CD4-positive, alpha-beta T cell treated with Interleukin-17A for 1 hour (primary cell): ENCODE measurements around the gene CCDC81.
"Not testable (repeated sequence)": the region's sequence is repeated elsewhere in the genome, so short reads cannot be mapped to it uniquely, and the experiment has no call there.

ENCODE experiments used
- DNase-seq: peaks from one replicate; pipeline ENCODE4 v3.0.0-alpha.2; 2020

The CCDC81 gene

GRCh38 chr11:86388198-86388597, 13.5 kb downstream of the CCDC81 start:
- DNase-seq = no peak

GRCh38 chr11:86390487-86390886, 15.8 kb downstream of the CCDC81 start:
- no peak for DNase-seq

- DNase-seq = no peak
These were observed 20.4 kb downstream of the CCDC81 start for GRCh38 chr11:86395061-86395551.

GRCh38 chr11:86396396-86396795, 21.7 kb downstream of the CCDC81 start:
- DNase-seq = no peak

GRCh38 chr11:86397351-86397750, 22.7 kb downstream of the CCDC81 start:
- DNase-seq = no peak

GRCh38 chr11:86398106-86398505, 23.4 kb downstream of the CCDC81 start:
- no peak for DNase-seq

- no peak for DNase-seq
These were observed 28.8 kb downstream of the CCDC81 start for GRCh38 chr11:86403458-86403857.

GRCh38 chr11:86408845-86409244, 34.2 kb downstream of the CCDC81 start:
- no peak for DNase-seq

- no peak for DNase-seq
These were observed 39.3 kb downstream of the CCDC81 start for GRCh38 chr11:86414032-86414431.

GRCh38 chr11:86415026-86415425, 40.3 kb downstream of the CCDC81 start:
- no peak for DNase-seq

GRCh38 chr11:86416494-86416893, 41.8 kb downstream of the CCDC81 start:
- no peak for DNase-seq

- not testable (repeated sequence) for DNase-seq
These were observed 42.3 kb downstream of the CCDC81 start for GRCh38 chr11:86416951-86417350.

- DNase-seq = no peak
These were observed 43.4 kb downstream of the CCDC81 start for GRCh38 chr11:86418106-86418505.

- no peak for DNase-seq
These were observed 43.8 kb downstream of the CCDC81 start for GRCh38 chr11:86418513-86418912.

GRCh38 chr11:86418917-86419316, 44.2 kb downstream of the CCDC81 start:
- DNase-seq = no peak

GRCh38 chr11:86421946-86422345, 47.3 kb downstream of the CCDC81 start:
- DNase-seq = no peak

GRCh38 chr11:86422371-86422770, 47.7 kb downstream of the CCDC81 start:
- no peak for DNase-seq

- not testable (repeated sequence) for DNase-seq
These were observed 48.8 kb downstream of the CCDC81 start for GRCh38 chr11:86423488-86423887.

- DNase-seq = no peak
These were observed 52.8 kb downstream of the CCDC81 start for GRCh38 chr11:86427441-86427840.

- DNase-seq = no peak
These were observed 56.6 kb downstream of the CCDC81 start for GRCh38 chr11:86431258-86431657.

- not testable (repeated sequence) for DNase-seq
These were observed 58.8 kb downstream of the CCDC81 start for GRCh38 chr11:86433361-86434095.

GRCh38 chr11:86435711-86436110, 61.0 kb downstream of the CCDC81 start:
- DNase-seq = no peak

- no peak for DNase-seq
These were observed 64.0 kb downstream of the CCDC81 start for GRCh38 chr11:86438685-86439084.

- no peak for DNase-seq
These were observed 65.6 kb downstream of the CCDC81 start for GRCh38 chr11:86440305-86440716.

GRCh38 chr11:86440843-86441242, 66.2 kb downstream of the CCDC81 start:
- DNase-seq = no peak
